Forelimb muscle (tissue), 1 donor: ENCODE measurements around the gene SMIM9. TPM values are rescaled to one million over a fixed set of nuclear protein-coding genes. Genes with fewer than 3 reads are reported as not detected.

Source experiments
- DNase-seq: peaks from one replicate; pipeline ENCODE4 v3.0.0-alpha.2; 2013; ENCODE audit warnings: low read depth
- polyA plus RNA-seq: library from polyadenylated mRNA; unstranded; fragments of 120-200 nt; gene quantifications from one replicate; pipeline ENCODE4 v1.2.1, GENCODE V29; 2013; ENCODE audit not compliant: insufficient read length

Gene SMIM9
- polyA plus RNA-seq, 1 donor, result not detected

DNA sequence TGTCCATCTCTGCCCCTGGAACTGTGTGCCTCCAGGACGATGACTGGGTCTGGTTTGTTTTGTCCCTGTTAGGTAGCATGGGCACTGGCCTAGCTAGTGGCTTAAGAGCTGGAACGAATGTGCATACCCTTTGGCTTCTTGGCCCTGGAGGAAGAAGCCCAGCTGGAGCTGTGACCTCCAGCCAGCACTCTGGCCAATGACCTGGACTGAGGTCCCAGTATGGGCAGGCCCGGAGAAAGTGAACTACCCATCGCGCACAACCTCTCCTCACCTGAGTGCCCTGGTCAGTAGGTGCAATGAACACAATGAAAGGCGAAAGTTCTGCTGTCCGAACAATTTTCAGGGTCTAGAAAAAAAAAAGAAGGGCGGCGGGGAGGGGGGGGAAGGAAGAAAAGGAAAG, 53.5 kb downstream of the SMIM9 start:
- DNase-seq, result no peak

GRCh38 chrX:154779261-154779660, 55.2 kb downstream of the SMIM9 start:
- no peak for DNase-seq

DNA sequence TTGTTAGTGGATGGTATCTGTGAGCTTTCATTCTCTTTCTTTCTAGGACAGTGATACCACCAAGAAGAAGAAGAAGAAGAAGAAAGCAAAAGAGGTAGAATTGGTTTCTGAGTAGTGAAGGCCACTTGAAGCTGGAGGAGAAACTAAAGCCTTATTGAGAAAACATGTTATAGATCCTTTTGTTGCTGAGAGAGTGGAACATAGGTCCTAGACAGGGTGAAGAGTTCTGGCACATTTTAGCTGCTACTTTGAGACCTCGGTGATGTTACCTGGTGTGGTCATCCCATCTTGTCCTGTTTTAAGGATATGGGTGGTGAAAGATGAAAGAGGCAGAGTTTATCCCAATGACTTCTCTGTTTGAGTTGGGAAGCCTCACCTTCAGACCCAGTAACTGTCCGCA, 57.7 kb downstream of the SMIM9 start:
- DNase-seq, result no peak

GRCh38 chrX:154775419-154776349, 58.8 kb downstream of the SMIM9 start:
- no peak for DNase-seq

- DNase-seq, result no peak
These were observed 59.8 kb downstream of the SMIM9 start for GRCh38 chrX:154774622-154775021.

Other genes with a start within 250 kb of the SMIM9 start
- not detected for gene CTAG1A, start 249.5 kb downstream of the SMIM9 start, polyA plus RNA-seq
- gene CTAG1B, start 215.4 kb downstream of the SMIM9 start, polyA plus RNA-seq, result not detected
- gene CTAG2, start 181.1 kb downstream of the SMIM9 start, polyA plus RNA-seq, result not detected
- gene GAB3, start 83.6 kb downstream of the SMIM9 start, polyA plus RNA-seq, result 4.7 TPM
- gene DKC1, start 71.8 kb downstream of the SMIM9 start, polyA plus RNA-seq, result 35.7 TPM
- gene MPP1, start 29.2 kb downstream of the SMIM9 start, polyA plus RNA-seq, result 17.6 TPM
- 8.1 TPM for gene F8A1, start 51.7 kb upstream of the SMIM9 start, polyA plus RNA-seq
- 5.1 TPM for gene F8, start 188.1 kb upstream of the SMIM9 start, polyA plus RNA-seq
- 126 TPM for gene FUNDC2, start 192.2 kb upstream of the SMIM9 start, polyA plus RNA-seq
- gene CMC4, start 236.5 kb upstream of the SMIM9 start, polyA plus RNA-seq, result 6.8 TPM
- 16.2 TPM for gene MTCP1, start 236.5 kb upstream of the SMIM9 start, polyA plus RNA-seq
- gene BRCC3, start 236.8 kb upstream of the SMIM9 start, polyA plus RNA-seq, result 15.8 TPM